HG03196 (cell line): ENCODE data around the gene CAPS.

ENCODE experiments used
- ATAC-seq: cut with Tn5 transposase; IDR thresholded peaks from one replicate; pipeline ENCODE4 v1.9.1; 2021; ENCODE audit not compliant: unreplicated experiment

The CAPS gene

GRCh38 chr19:5908773-5909442 is 5.1 kb upstream of the CAPS start:
- ATAC-seq, result no peak

- no peak for ATAC-seq
Measured at GRCh38 chr19:5910638-5910907, 3.5 kb upstream of the CAPS start.

DNA sequence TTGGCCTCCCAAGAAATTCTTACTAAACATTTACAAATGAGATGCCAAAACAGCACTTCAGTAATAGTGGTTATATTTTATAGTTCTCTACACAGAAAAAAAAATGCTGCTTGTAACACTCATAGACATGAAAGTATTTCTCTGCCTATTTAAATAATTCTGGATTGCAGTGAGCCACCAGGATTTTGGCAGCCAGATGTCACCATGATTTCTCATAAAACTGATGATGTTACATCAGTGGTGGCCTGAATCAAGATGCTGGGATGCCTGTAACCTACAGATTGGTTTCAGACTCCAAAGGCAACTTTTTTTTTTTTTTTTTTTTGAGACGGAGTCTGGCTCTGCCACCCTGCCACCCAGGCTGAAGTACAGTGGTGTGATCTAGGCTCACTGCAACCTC is 2.7 kb upstream of the CAPS start:
- no peak for ATAC-seq

- ATAC-seq, result no peak
Measured at GRCh38 chr19:5914358-5914774, 312 bp downstream of the CAPS start.

GRCh38 chr19:5914946-5915781 is 1.1 kb downstream of the CAPS start:
- no peak for ATAC-seq

DNA sequence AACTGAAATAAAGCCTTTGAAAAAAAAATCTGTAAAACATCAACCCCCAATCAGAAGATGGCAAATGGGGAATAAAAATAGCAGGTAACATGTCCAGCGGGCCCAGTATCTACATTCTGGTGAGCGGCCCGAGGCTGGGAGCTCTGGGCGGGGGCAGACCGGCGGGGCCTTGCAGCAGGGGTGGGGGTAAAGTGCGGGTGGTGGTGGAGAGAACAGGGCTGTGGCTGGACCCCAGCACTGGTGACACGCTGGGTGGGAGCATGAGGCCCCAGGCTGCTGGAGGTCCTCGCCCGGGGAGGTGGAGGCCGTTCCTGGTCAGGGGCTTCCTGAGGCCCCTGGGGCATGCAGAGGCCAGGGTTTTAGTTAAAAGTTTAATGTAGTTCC is 1.7 kb downstream of the CAPS start:
- ATAC-seq, result no peak

DNA sequence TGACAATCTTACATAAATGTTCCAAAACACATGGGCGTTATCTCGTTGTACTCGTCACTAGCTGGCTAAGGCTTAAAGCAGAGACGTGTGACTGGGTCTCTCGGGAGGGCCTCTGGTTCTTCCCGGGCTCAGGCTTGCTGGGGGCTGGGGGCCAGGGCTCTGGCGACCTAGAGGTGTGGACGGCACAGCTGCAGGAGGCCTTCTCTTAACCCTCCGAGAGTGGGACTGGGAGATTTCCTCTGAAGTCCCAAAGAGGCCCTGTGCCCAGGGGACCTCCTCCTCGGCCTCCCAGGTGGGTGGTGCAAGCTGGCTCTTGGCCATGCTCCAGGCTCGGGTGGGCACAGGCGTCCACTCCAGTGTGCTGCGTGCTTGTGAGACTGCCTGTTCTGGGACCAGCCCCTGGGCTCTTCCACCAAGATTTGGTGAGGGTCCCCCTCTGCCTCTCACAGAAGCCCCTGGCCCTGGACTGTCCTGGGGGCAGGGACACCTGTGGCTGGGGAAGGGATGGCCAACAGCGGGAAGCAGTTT is 2.2 kb downstream of the CAPS start:
- no peak for ATAC-seq

GRCh38 chr19:5917431-5918107 is 3.5 kb downstream of the CAPS start:
- ATAC-seq, result no peak

- no peak for ATAC-seq
Measured at GRCh38 chr19:5918463-5919079, 4.5 kb downstream of the CAPS start.

GRCh38 chr19:5921516-5922160 is 7.6 kb downstream of the CAPS start:
- ATAC-seq, result no peak

- ATAC-seq, result no peak
Measured at GRCh38 chr19:5922161-5922545, 8.1 kb downstream of the CAPS start.

DNA sequence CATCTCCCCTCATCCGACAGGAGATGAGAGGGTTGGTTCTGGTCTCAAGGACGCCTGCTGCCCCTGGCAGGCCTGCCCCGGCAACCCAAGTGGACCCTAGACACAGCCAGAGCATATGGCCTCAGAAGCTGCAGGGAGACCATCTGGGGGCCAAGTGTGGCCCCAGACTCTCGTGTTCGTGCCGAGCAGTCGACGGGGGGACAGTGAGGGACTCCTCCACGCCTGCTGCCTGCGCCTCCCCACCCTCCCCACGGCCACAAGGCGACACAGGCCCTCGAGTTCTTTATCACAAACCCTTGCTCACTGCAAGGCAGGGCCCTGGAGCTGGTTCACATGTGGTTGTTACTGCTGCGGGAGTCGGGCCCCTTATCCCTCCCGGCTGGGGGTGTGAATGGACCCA is 9.3 kb downstream of the CAPS start:
- no peak for ATAC-seq

GRCh38 chr19:5925830-5926427 is 11.9 kb downstream of the CAPS start:
- ATAC-seq, result no peak

DNA sequence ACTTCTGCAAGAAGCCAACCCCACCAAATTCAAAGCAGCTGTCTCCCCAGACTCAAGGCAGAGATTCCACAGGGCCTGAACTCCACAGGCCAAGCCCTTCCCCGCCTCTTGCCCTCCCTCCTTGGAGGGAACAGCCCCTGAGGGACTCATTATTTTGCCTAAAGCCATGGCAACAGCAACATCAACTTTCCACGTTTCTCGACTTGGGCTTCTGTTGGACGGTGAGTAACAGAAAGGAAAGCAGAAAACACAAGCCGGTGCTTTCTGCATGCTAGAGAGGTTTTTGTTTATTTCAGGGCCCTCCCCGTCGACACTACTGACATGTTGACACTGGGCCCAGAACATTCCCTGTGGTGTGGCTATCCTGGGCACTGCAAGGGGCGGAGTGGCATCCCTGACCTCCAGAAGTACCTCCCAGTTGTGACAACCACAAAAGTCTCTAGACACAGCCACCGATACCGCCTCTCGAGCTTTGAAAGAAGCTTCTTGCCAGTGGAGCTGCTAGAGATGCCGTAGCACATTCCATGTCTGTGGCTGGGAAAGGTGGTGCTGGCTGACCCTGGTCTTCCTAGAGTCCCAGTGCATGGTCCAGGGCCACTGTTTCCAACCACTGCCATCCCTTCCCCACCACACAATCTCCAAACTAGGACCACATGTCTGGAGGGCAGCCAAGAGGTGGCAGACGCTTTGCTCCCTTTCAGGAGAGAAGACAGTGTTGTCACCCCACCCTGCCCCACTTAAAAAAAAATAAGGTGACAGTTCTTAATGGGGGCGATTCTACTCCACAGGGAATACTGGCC is 12.8 kb downstream of the CAPS start:
- ATAC-seq, result no peak

- ATAC-seq, result no peak
Measured at GRCh38 chr19:5927441-5927821, 13.4 kb downstream of the CAPS start.

- ATAC-seq, result no peak
Measured at GRCh38 chr19:5929179-5929578, 15.1 kb downstream of the CAPS start.

- no peak for ATAC-seq
Measured at GRCh38 chr19:5929625-5930024, 15.6 kb downstream of the CAPS start.

- no peak for ATAC-seq
Measured at GRCh38 chr19:5931251-5931650, 17.2 kb downstream of the CAPS start.

DNA sequence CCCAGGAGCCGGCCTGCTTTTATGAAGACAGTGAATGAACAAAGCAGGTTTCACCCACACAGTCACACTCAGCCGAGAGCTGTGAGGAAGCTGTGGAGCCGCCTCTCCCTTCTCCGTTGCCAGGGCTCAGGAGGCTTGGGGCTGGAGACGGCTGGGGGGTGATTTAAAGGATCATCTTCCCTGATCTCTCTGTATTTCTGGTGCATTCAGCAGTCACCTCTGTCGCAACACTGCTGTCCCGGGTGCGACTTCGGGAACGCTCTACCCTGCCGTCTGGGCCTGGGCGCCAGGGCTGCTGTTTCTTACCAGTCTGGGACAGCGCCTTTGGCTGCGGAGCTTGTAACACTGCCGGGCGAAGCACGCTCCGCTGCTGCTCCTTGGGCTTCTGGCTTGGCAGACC is 18.1 kb downstream of the CAPS start:
- ATAC-seq, result no peak
